Measurements from ENCODE around the gene FTO. TPM values are rescaled to one million over a fixed set of nuclear protein-coding genes. Genes with fewer than 3 reads are reported as not detected.

FTO gene
- total and polyA plus RNA-seq, 12 donors, result 17.8 to 310 (median 156) TPM

DNA sequence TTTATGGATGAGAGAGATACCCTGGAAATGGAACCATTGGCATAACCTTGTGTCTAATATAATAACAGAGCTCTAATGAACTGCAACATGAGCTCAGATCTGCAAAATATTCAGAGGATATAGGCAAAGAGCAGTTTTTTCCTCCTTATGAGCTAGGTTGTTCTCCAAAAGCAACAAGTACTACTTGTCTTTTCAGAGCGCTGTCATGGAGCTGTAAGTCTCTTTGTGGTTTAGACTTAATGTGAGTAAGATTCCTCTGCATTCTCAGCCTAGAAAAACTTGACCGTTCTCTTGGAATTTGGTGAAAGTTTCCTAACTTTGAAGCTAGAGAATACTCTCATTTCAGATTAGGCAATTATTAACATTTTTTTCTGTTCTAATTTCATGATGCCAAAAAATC lies 85.2 kb downstream of the FTO start:
- Histone ChIP-seq H3K9me3 (replicated peaks in 1 of 3) (no peaks in the 10 kb centered on the region), H3K36me3 (replicated peaks in 1 of 2) (no peaks in the 10 kb centered on the region), H3K27me3 (no peaks in the 10 kb centered on the region), H3K4me1 (replicated peaks in 1 of 2) (peaks cover 7 to 9% of the 10 kb centered on the region in 2 donors), H3K4me3 (no peak overlapping the region), H3K27ac (no peak overlapping the region)
- intact Hi-C loops (cut with DNase I), result no loop called here
- TF ChIP-seq, protein P1, sequence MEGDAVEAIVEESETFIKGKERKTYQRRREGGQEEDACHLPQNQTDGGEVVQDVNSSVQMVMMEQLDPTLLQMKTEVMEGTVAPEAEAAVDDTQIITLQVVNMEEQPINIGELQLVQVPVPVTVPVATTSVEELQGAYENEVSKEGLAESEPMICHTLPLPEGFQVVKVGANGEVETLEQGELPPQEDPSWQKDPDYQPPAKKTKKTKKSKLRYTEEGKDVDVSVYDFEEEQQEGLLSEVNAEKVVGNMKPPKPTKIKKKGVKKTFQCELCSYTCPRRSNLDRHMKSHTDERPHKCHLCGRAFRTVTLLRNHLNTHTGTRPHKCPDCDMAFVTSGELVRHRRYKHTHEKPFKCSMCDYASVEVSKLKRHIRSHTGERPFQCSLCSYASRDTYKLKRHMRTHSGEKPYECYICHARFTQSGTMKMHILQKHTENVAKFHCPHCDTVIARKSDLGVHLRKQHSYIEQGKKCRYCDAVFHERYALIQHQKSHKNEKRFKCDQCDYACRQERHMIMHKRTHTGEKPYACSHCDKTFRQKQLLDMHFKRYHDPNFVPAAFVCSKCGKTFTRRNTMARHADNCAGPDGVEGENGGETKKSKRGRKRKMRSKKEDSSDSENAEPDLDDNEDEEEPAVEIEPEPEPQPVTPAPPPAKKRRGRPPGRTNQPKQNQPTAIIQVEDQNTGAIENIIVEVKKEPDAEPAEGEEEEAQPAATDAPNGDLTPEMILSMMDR (IDR thresholded peaks at IDR 0.05), result no peak
- no peak for TF ChIP-seq POLR2A (IDR thresholded peaks at IDR 0.05)
- WGBS, 4 donors, result 79 to 92% (median 83%) methylated on average over 2 of the region's 2 CpGs
- DNase-seq, result no peak

DNA sequence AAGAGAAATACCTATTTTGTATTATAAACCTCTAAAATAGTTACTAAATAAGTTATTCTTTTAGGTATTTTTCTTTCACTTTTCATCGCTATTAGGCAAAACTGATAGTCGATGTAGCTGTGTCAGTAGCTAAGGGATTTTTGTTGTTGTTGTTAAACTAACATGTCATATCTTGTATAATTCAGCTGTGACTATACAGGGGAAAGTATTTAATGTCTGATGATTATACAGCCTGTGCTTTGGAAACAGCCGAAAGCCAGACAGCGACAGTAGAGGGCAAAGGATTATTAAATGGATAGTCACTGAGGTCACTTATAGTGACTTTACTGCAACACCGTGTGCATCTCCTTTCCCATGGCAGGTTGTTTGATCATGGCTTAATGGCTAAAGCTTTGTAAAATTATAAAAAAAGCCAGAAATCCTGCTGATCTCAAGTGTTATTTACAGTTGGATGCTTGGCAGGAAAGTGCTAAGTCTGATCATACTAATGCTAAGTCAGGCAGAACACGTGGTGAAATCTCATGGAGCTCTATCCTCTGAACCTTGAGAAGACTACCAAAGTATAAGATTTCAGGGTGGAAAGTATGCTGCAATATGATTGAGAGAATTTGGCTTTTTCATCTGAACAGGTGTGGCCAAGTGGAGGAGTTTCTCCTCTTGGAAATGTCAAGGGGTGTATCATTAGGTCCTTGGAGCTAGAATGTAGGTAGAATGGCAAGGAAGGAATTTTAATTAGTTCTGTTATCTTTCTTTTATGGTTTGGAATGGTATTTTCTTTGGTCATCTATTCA lies 88.4 kb downstream of the FTO start:
- Histone ChIP-seq H3K4me1 (replicated peaks in 1 of 2) (peaks cover 5 to 7% of the 10 kb centered on the region in 2 donors), H3K9me3 (replicated peaks in 1 of 3) (no peaks in the 10 kb centered on the region), H3K36me3 (replicated peaks in 1 of 2) (no peaks in the 10 kb centered on the region), H3K27me3 (no peaks in the 10 kb centered on the region), H3K27ac (no peak overlapping the region), H3K4me3 (no peak overlapping the region)
- TF ChIP-seq POLR2A (IDR thresholded peaks at IDR 0.05), result no peak
- TF ChIP-seq, protein P1 (IDR thresholded peaks at IDR 0.05), result no peak
- intact Hi-C loops (cut with DNase I), result no loop called here
- no peak for DNase-seq
- 82 to 88% (median 85%) methylated on average over 6 of the region's 6 CpGs for WGBS, 4 donors

DNA sequence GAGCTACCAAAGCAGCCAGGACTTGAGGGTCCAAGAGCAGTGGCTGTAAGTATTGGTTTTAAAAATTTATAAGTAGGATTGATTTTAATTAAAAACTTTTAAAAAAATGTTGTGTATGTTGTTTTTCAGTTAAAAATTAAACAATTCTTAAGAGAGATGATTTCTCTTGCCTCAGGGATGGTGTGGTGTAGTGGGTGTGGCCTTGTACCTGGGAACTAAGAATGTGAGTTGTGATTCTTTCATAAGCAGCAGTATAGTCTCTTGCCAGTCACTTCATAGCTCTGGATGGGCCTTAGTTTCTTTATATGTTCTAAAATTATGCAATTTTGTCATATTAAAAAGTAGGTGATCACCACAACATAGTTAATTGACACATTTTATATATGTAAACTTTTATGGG lies 99.5 kb downstream of the FTO start:
- Histone ChIP-seq H3K4me3 (no peak overlapping the region), H3K36me3 (replicated peaks in 1 of 2) (no peaks in the 10 kb centered on the region), H3K4me1 (replicated peaks in 1 of 2) (no peaks in the 10 kb centered on the region), H3K27ac (no peak overlapping the region), H3K9me3 (replicated peaks in 1 of 3) (peaks cover 0 to 5% (median 0%) of the 10 kb centered on the region in 3 donors), H3K27me3 (no peaks in the 10 kb centered on the region)
- no peak for DNase-seq
- intact Hi-C loops (cut with DNase I), result no loop called here
- TF ChIP-seq, protein P1 (IDR thresholded peaks at IDR 0.05), result no peak
- TF ChIP-seq POLR2A (IDR thresholded peaks at IDR 0.05), result no peak

DNA sequence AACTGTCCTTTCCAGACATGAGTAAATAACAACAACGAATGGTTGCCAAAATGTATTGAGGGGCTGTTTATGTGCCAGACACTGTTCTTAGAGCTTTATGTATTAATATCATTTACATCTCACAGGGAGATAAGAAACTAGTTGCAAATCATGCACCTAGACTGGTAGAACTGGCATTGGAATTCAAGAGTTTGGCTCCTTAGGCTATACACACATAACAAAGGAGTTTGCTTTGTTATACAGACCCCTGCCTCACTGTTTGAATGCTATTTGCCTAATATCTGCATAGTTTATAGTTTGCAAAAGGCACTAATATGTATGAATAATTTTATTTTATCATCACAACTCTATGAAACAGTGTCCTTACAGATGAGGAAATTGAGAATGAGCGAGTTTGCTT lies 100.0 kb downstream of the FTO start:
- Histone ChIP-seq H3K36me3 (replicated peaks in 1 of 2) (no peaks in the 10 kb centered on the region), H3K27ac (no peak overlapping the region), H3K9me3 (replicated peaks in 1 of 3) (peaks cover 0 to 5% (median 0%) of the 10 kb centered on the region in 3 donors), H3K4me1 (replicated peaks in 1 of 2) (no peaks in the 10 kb centered on the region), H3K4me3 (no peak overlapping the region), H3K27me3 (no peaks in the 10 kb centered on the region)
- no peak for TF ChIP-seq POLR2A (IDR thresholded peaks at IDR 0.05)
- TF ChIP-seq, protein P1 (IDR thresholded peaks at IDR 0.05), result no peak
- no peak for DNase-seq
- 80 to 90% (median 85%) methylated on average over 2 of the region's 2 CpGs for WGBS, 4 donors
- intact Hi-C loops (cut with DNase I), result no loop called here

Data from adrenal gland (tissue), 12 donors.